H1 (cell line): ENCODE data around the gene SCNN1B.

Experiments
- ASH2L ChIP-seq: fragments of 200-600, 300-600 bp; sonication (generic); IDR thresholded peaks from one replicate; pipeline ENCODE4 v1.7.1; 2017; ENCODE audit warnings: low read length
- CBX5 ChIP-seq: fragments of 300-800, 300-1000 bp; sonication (generic); IDR thresholded peaks from 2 replicates; pipeline ENCODE4 v1.7.1; 2016; ENCODE audit warnings: antibody characterized with exemption, low read length, low read depth
- EP300 ChIP-seq, 2 experiments: IDR thresholded peaks; 1 replicate in 1 of 2; 2 replicates in 1 of 2; pipeline ENCODE4 v1.6.1; 2011 to 2012; ENCODE audit warnings: low read depth in 2 of 2, low read length in 2 of 2, mild to moderate bottlenecking in 2 of 2, borderline replicate concordance in 1 of 2, inconsistent platforms in 1 of 2, moderate library complexity in 1 of 2
- GABPA ChIP-seq: IDR thresholded peaks from 2 replicates; pipeline ENCODE4 v1.6.1; 2011; ENCODE audit warnings: mild to moderate bottlenecking, low read length, moderate library complexity, borderline replicate concordance; ENCODE audit not compliant: insufficient read depth
- POLR2A ChIP-seq, 2 experiments: IDR thresholded peaks; 1 replicate in 1 of 2; 2 replicates in 1 of 2; pipeline ENCODE4 v1.6.1; 2011; ENCODE audit warnings: low read depth in 2 of 2, low read length in 2 of 2, mild to moderate bottlenecking in 2 of 2; ENCODE audit errors: control extremely low read depth in 1 of 2
- RNF2 ChIP-seq: fragments of 200-900, 300-1000 bp; sonication (generic); IDR thresholded peaks from 2 replicates; pipeline ENCODE4 v1.7.1; 2016; ENCODE audit warnings: borderline replicate concordance, low read depth, mild to moderate bottlenecking, antibody characterized with exemption, low read length; ENCODE audit not compliant: poor library complexity, severe bottlenecking; ENCODE audit errors: missing control alignments
- TF ChIP-seq, protein P1 (sequence below), 3 experiments: IDR thresholded peaks; 1 replicate in 2 of 3; 2 replicates in 1 of 3; pipeline versions ENCODE4 v1.5.1 to v1.6.1; 2011; ENCODE audit warnings: low read length in 3 of 3, mild to moderate bottlenecking in 3 of 3, inconsistent platforms in 2 of 3, low read depth in 1 of 3, moderate library complexity in 1 of 3; ENCODE audit not compliant: insufficient read depth in 1 of 3; ENCODE audit errors: control extremely low read depth in 1 of 3

DNA sequence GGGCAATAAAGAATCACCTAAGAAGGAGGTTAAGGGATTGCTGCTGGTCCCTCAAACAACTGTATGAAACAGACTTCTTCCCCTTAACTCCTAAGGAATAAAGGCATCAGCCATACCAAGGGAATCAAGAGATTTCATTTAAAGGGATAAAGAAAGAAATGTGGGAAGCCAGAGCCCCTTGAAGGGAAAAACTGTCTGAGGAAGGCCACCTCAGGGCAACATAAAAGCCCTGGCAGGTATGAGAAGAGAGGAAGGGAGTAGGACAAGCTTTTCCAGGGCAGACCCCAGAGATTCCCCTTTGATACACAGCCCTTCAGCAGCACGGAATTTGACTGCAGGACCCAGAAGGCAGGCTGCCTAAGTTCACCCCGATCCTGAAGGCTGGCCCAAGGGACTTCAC, 107.4 kb downstream of the SCNN1B start:
- TF ChIP-seq, protein P1, sequence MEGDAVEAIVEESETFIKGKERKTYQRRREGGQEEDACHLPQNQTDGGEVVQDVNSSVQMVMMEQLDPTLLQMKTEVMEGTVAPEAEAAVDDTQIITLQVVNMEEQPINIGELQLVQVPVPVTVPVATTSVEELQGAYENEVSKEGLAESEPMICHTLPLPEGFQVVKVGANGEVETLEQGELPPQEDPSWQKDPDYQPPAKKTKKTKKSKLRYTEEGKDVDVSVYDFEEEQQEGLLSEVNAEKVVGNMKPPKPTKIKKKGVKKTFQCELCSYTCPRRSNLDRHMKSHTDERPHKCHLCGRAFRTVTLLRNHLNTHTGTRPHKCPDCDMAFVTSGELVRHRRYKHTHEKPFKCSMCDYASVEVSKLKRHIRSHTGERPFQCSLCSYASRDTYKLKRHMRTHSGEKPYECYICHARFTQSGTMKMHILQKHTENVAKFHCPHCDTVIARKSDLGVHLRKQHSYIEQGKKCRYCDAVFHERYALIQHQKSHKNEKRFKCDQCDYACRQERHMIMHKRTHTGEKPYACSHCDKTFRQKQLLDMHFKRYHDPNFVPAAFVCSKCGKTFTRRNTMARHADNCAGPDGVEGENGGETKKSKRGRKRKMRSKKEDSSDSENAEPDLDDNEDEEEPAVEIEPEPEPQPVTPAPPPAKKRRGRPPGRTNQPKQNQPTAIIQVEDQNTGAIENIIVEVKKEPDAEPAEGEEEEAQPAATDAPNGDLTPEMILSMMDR (IDR thresholded peaks at IDR 0.05; ENCODE audit: control extremely low read depth in 1 of 3, insufficient read depth in 1 of 3, low read depth in 1 of 3, low read length in 3 of 3), result no peak
- no peak for TF ChIP-seq ASH2L
- TF ChIP-seq CBX5, result no peak
- TF ChIP-seq EP300 (IDR thresholded peaks at IDR 0.05; ENCODE audit: borderline replicate concordance in 1 of 2, low read depth in 2 of 2, low read length in 2 of 2), result no peak
- TF ChIP-seq GABPA, result no peak
- no peak for TF ChIP-seq POLR2A (IDR thresholded peaks at IDR 0.05; ENCODE audit: control extremely low read depth in 1 of 2, low read depth in 2 of 2, low read length in 2 of 2)
- TF ChIP-seq RNF2, result no peak
